H9 (cell line): Measurements from ENCODE around the gene TRPM2. TPM values are rescaled to one million over a fixed set of nuclear protein-coding genes. Genes with fewer than 3 reads are reported as not detected.

ENCODE experiments used
- DNase-seq: peaks from one replicate; pipeline ENCODE4 v3.0.0-alpha.2; 2017
- H2AFZ ChIP-seq: one replicate; pipeline ENCODE4 v1.6.1; 2013; ENCODE audit warnings: mild to moderate bottlenecking, low read length, control low read depth, moderate library complexity
- H2AK5ac ChIP-seq: 2 replicates; pipeline ENCODE4 v1.6.1; 2013; ENCODE audit warnings: low read length, control low read depth, mixed read lengths; ENCODE audit not compliant: insufficient read length
- H2BK120ac ChIP-seq: one replicate; pipeline ENCODE4 v1.6.1; 2013; ENCODE audit warnings: low read depth, mild to moderate bottlenecking, low read length, control low read depth, inconsistent platforms; ENCODE audit not compliant: poor library complexity, severe bottlenecking
- H2BK12ac ChIP-seq: 2 replicates; pipeline ENCODE4 v1.6.1; 2013; ENCODE audit warnings: low read length, control low read depth, mixed read lengths, low read depth; ENCODE audit not compliant: insufficient read length
- H2BK15ac ChIP-seq: 2 replicates; pipeline ENCODE4 v1.6.1; 2013; ENCODE audit warnings: low read depth, low read length, control low read depth
- H2BK20ac ChIP-seq: one replicate; pipeline ENCODE4 v1.6.1; 2013; ENCODE audit warnings: low read depth, mild to moderate bottlenecking, low read length, control low read depth, inconsistent platforms; ENCODE audit not compliant: poor library complexity, severe bottlenecking
- H2BK5ac ChIP-seq: 2 replicates; pipeline ENCODE4 v1.6.1; 2013; ENCODE audit warnings: low read length, control low read depth, mixed read lengths; ENCODE audit not compliant: insufficient read length
- H3K14ac ChIP-seq: 2 replicates; pipeline ENCODE4 v1.6.1; 2013; ENCODE audit warnings: low read length, control low read depth; ENCODE audit not compliant: insufficient read depth
- H3K18ac ChIP-seq: 2 replicates; pipeline ENCODE4 v1.6.1; 2013; ENCODE audit warnings: low read depth, mild to moderate bottlenecking, mixed read lengths, low read length, control low read depth; ENCODE audit not compliant: insufficient read length
- H3K23ac ChIP-seq: 2 replicates; pipeline ENCODE4 v1.6.1; 2013; ENCODE audit warnings: low read length, control low read depth, mixed read lengths, low read depth; ENCODE audit not compliant: insufficient read length
- H3K23me2 ChIP-seq: 2 replicates; pipeline ENCODE4 v1.6.1; 2013; ENCODE audit warnings: low read depth, mild to moderate bottlenecking, mixed read lengths, low read length, control low read depth; ENCODE audit not compliant: insufficient read length, poor library complexity, severe bottlenecking
- H3K27ac ChIP-seq: 2 replicates; pipeline ENCODE4 v1.5.1; 2013; ENCODE audit warnings: low read length, control low read depth, mixed read lengths, low read depth; ENCODE audit not compliant: insufficient read length
- H3K27me3 ChIP-seq: 2 replicates; pipeline ENCODE4 v1.6.1; 2013; ENCODE audit warnings: low read length, control low read depth, inconsistent platforms; ENCODE audit not compliant: insufficient read depth
- H3K4ac ChIP-seq: 2 replicates; pipeline ENCODE4 v1.6.1; 2013; ENCODE audit warnings: low read depth, mild to moderate bottlenecking, control low read depth, inconsistent platforms, low read length, moderate library complexity
- H3K4me1 ChIP-seq: 2 replicates; pipeline ENCODE4 v1.6.1; 2013; ENCODE audit warnings: low read length, control low read depth, inconsistent platforms; ENCODE audit not compliant: insufficient read depth
- H3K4me2 ChIP-seq: 2 replicates; pipeline ENCODE4 v1.6.1; 2013; ENCODE audit warnings: low read length, control low read depth, mixed read lengths; ENCODE audit not compliant: insufficient read length, insufficient read depth
- H3K56ac ChIP-seq: 2 replicates; pipeline ENCODE4 v1.6.1; 2013; ENCODE audit warnings: low read depth, mild to moderate bottlenecking, mixed read lengths, low read length, control low read depth; ENCODE audit not compliant: insufficient read length
- H3K79me1 ChIP-seq: 2 replicates; pipeline ENCODE4 v1.6.1; 2013; ENCODE audit warnings: low read depth, mild to moderate bottlenecking, moderate library complexity, low read length, control low read depth, inconsistent platforms; ENCODE audit not compliant: insufficient read depth, poor library complexity, severe bottlenecking
- H3K79me2 ChIP-seq: 2 replicates; pipeline ENCODE4 v1.6.1; 2013; ENCODE audit warnings: low read length, control low read depth, inconsistent platforms; ENCODE audit not compliant: insufficient read depth
- H3K9ac ChIP-seq: 2 replicates; pipeline ENCODE4 v1.6.1; 2013; ENCODE audit warnings: low read length, control low read depth, mixed read lengths; ENCODE audit not compliant: insufficient read length; ENCODE audit errors: extremely low read depth
- H3K9me3 ChIP-seq: one replicate; pipeline ENCODE4 v1.6.1; 2013; ENCODE audit warnings: low read depth, low read length, inconsistent platforms; ENCODE audit not compliant: control insufficient read depth
- H3T11ph ChIP-seq: one replicate; pipeline ENCODE4 v1.6.1; 2013; ENCODE audit warnings: mild to moderate bottlenecking, low read length, control low read depth, inconsistent platforms
- H4K20me1 ChIP-seq: one replicate; pipeline ENCODE4 v1.6.1; 2013; ENCODE audit not compliant: control insufficient read depth, insufficient read length, insufficient read depth
- H4K5ac ChIP-seq: 2 replicates; pipeline ENCODE4 v1.6.1; 2013; ENCODE audit warnings: low read depth, mild to moderate bottlenecking, mixed read lengths, low read length, control low read depth; ENCODE audit not compliant: insufficient read length
- H4K8ac ChIP-seq: replicated peaks from 2 replicates; pipeline ENCODE4 v1.6.1; 2013; ENCODE audit warnings: low read length, control low read depth, mixed read lengths, low read depth; ENCODE audit not compliant: insufficient read length
- H4K91ac ChIP-seq: 2 replicates; pipeline ENCODE4 v1.6.1; 2013; ENCODE audit warnings: low read depth, mild to moderate bottlenecking, moderate library complexity, mixed read lengths, low read length, control low read depth; ENCODE audit not compliant: insufficient read length
- H3K27ac Mint-ChIP-seq, 3 experiments: 2 replicates in 2 of 3; 3 replicates in 1 of 3; pipeline ENCODE4 v1.8.0; 2020 to 2021; ENCODE audit warnings: mixed read lengths in 3 of 3, mild to moderate bottlenecking in 1 of 3, moderate library complexity in 1 of 3
- H3K27me3 Mint-ChIP-seq: 2 replicates; pipeline ENCODE4 v1.8.0; 2021; ENCODE audit warnings: low read depth, mild to moderate bottlenecking, moderate library complexity, mixed read lengths
- H3K36me3 Mint-ChIP-seq, 3 experiments: 2 replicates in 2 of 3; 3 replicates in 1 of 3; pipeline ENCODE4 v1.8.0; 2020 to 2021; ENCODE audit warnings: low read depth in 3 of 3, mixed read lengths in 3 of 3; ENCODE audit not compliant: insufficient read depth in 1 of 3
- H3K4me1 Mint-ChIP-seq, 2 experiments: 2 replicates each; pipeline ENCODE4 v1.8.0; 2020; ENCODE audit warnings: mixed read lengths in 2 of 2
- H3K4me3 Mint-ChIP-seq, 2 experiments: 2 replicates in 1 of 2; 3 replicates in 1 of 2; pipeline ENCODE4 v1.8.0; 2020 to 2021; ENCODE audit warnings: mild to moderate bottlenecking in 2 of 2, mixed read lengths in 2 of 2, moderate library complexity in 1 of 2
- H3K9me3 Mint-ChIP-seq, 2 experiments: 2 replicates in 1 of 2; 3 replicates in 1 of 2; pipeline ENCODE4 v1.8.0; 2020; ENCODE audit warnings: mild to moderate bottlenecking in 2 of 2, mixed read lengths in 2 of 2, moderate library complexity in 1 of 2
- CTCF ChIP-seq: fragments of 200-600 bp; sonication (generic); conservative IDR thresholded peaks from 3 replicates; pipeline ENCODE4 v1.8.0; 2021; ENCODE audit warnings: antibody characterized with exemption, mild to moderate bottlenecking
- WGBS: extraction: QIAGEN DNeasy Blood & Tissue Kit; methylation state at CpG from one replicate; pipeline ENCODE4 v1.1.7; 2013; ENCODE audit warnings: missing lambda C conversion rate, low lambda C conversion rate, mixed read lengths; ENCODE audit not compliant: insufficient read length; ENCODE audit errors: extremely low coverage; 5-methylcytosine and 5-hydroxymethylcytosine counted together
- total RNA-seq: library from RNA; stranded (reverse); gene quantifications from 2 replicates; pipeline ENCODE4 v1.2.1, GENCODE V29; 2021

Gene TRPM2
- total RNA-seq, 1 experiment from 2014 or later, result 0.68 TPM

DNA sequence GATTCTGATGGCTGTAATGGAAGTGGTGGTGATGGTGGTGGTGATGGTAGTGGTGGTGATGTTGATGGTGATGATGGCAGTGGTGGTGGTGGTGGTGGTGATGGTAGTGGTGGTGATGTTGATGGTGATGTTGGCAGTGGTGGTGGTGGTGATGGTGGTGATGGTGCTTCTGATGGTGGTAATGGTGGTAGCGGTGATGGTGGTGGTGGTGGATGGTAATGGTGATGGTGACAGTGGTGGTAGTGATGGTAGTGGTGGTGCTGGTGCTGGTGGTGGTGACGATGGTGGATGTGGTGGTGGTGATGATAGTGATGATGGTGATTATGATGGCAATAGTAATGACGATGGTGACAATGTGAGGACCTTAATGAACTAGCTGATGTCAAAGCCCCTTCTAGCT is 66.3 kb downstream of the TRPM2 start:
- H2AFZ ChIP-seq, result no peak overlapping the region

More for the DNA sequence above, 66.3 kb downstream of the TRPM2 start:
- no peaks in the 10 kb centered on the region for H3K4me1 ChIP-seq
- no peaks in the 10 kb centered on the region for H3K79me1 ChIP-seq
- no peak overlapping the region for H2BK20ac ChIP-seq
- no peak overlapping the region; a peak in 1 of 7 replicates for H3K27ac Mint-ChIP-seq
- peaks cover 3% of the 10 kb centered on the region in 2 experiments; a peak in 2 of 4 replicates for H3K4me1 Mint-ChIP-seq
- no peak overlapping the region for H2BK12ac ChIP-seq
- no peaks in the 10 kb centered on the region for H3K27me3 Mint-ChIP-seq
- H3K27ac ChIP-seq, result no peak overlapping the region
- H3K9me3 ChIP-seq, result peaks cover 3% of the 10 kb centered on the region
- no peak for TF ChIP-seq CTCF
- H4K20me1 ChIP-seq, result no peaks in the 10 kb centered on the region
- no peaks in the 10 kb centered on the region for H3K27me3 ChIP-seq
- no peak overlapping the region for H3K4ac ChIP-seq
- WGBS, result no CpG with 5 or more reads among the region's 3 CpGs
- H2AK5ac ChIP-seq, result no peak overlapping the region
- peaks cover 0 to 5% (median 4%) of the 10 kb centered on the region in 3 experiments; a peak in 4 of 7 replicates for H3K36me3 Mint-ChIP-seq
- no peaks in the 10 kb centered on the region for H3K79me2 ChIP-seq
- H4K8ac ChIP-seq, result no peak overlapping the region
- no peak for DNase-seq
- no peak overlapping the region for H3K23ac ChIP-seq
- no peak overlapping the region for H2BK5ac ChIP-seq
- H2BK15ac ChIP-seq, result no peak overlapping the region
- H3K9ac ChIP-seq, result no peak overlapping the region
- no peak overlapping the region for H2BK120ac ChIP-seq
- no peak overlapping the region for H3K14ac ChIP-seq
- H4K91ac ChIP-seq, result no peak overlapping the region
- peaks cover 18 to 30% of the 10 kb centered on the region in 2 experiments for H3K9me3 Mint-ChIP-seq
- H4K5ac ChIP-seq, result peak overlapping the region; percentile 29
- H3K56ac ChIP-seq, result no peak overlapping the region
- no peak overlapping the region for H3K4me2 ChIP-seq
- no peak overlapping the region for H3K4me3 Mint-ChIP-seq
- no peak overlapping the region for H3T11ph ChIP-seq
- H3K23me2 ChIP-seq, result no peaks in the 10 kb centered on the region
- no peak overlapping the region for H3K18ac ChIP-seq
